Liver (tissue), 10 donors: ENCODE measurements around the gene ATM. TPM values are rescaled to one million over a fixed set of nuclear protein-coding genes. Genes with fewer than 3 reads are reported as not detected.
A peak's percentile ranks its signal among the peaks of the same experiment; 100 is the strongest.
"Not testable (repeated sequence)": the region's sequence is repeated elsewhere in the genome, so short reads cannot be mapped to it uniquely, and the experiment has no call there.

ENCODE experiments used
- DNase-seq: peaks from one replicate; pipeline ENCODE4 v3.0.0-alpha.2; 2017; ENCODE audit warnings: low spot score
- H3K27ac ChIP-seq, 2 donors: one replicate each; pipeline ENCODE4 v1.7.0; 2013; ENCODE audit warnings: inconsistent platforms in 2 of 2, low read length in 2 of 2, control low read depth in 1 of 2, low read depth in 1 of 2, mild to moderate bottlenecking in 1 of 2
- H3K27me3 ChIP-seq, 4 donors: one replicate each; pipeline versions ENCODE4 v1.6.1 to v1.7.0; 2013; ENCODE audit warnings: low read length in 3 of 4, inconsistent platforms in 1 of 4, mild to moderate bottlenecking in 1 of 4, moderate library complexity in 1 of 4; ENCODE audit not compliant: control insufficient read depth in 4 of 4, insufficient read depth in 4 of 4
- H3K36me3 ChIP-seq, 4 donors: one replicate each; pipeline versions ENCODE4 v1.6.1 to v1.7.0; 2013; ENCODE audit warnings: low read length in 3 of 4, mild to moderate bottlenecking in 3 of 4, low read depth in 1 of 4, moderate library complexity in 1 of 4; ENCODE audit not compliant: control insufficient read depth in 4 of 4, insufficient read depth in 3 of 4
- H3K4me1 ChIP-seq, 4 donors: one replicate each; pipeline versions ENCODE4 v1.6.1 to v1.7.0; 2013; ENCODE audit warnings: low read length in 3 of 4, mild to moderate bottlenecking in 3 of 4, moderate library complexity in 1 of 4; ENCODE audit not compliant: control insufficient read depth in 4 of 4, insufficient read depth in 4 of 4
- H3K4me3 ChIP-seq, 3 donors: one replicate each; pipeline versions ENCODE4 v1.6.1 to v1.7.0; 2013; ENCODE audit warnings: low read length in 3 of 3, control low read depth in 1 of 3, low read depth in 1 of 3, mild to moderate bottlenecking in 1 of 3
- H3K9ac ChIP-seq, 2 donors: one replicate each; pipeline ENCODE4 v1.7.0; 2013; ENCODE audit warnings: low read length in 2 of 2, mild to moderate bottlenecking in 2 of 2, moderate library complexity in 2 of 2, control low read depth in 1 of 2, low read depth in 1 of 2
- H3K9me3 ChIP-seq, 4 donors: one replicate each; pipeline versions ENCODE4 v1.6.1 to v1.7.0; 2013; ENCODE audit warnings: low read length in 3 of 4; ENCODE audit not compliant: control insufficient read depth in 4 of 4
- RAD21 ChIP-seq, 2 donors: IDR thresholded peaks; 2 replicates each; pipeline ENCODE4 v1.6.1; 2016; ENCODE audit warnings: antibody characterized with exemption in 2 of 2, mild to moderate bottlenecking in 2 of 2
- WGBS: extraction: QIAGEN DNeasy Blood & Tissue Kit; methylation state at CpG from one replicate; pipeline ENCODE4 v1.1.7; 2013; 5-methylcytosine and 5-hydroxymethylcytosine counted together
- polyA plus RNA-seq, 2 donors: library from polyadenylated mRNA; stranded (reverse) in 1 of 2; unstranded in 1 of 2; fragments of 200-250 nt in 1 of 2; fragments of >200 nt in 1 of 2; fragmentation: Nextera tagmentation in 1 of 2; extraction: Ambion mirVana in 1 of 2; gene quantifications; one replicate each; pipeline versions ENCODE4 v1.2.1 to v1.2.3, GENCODE V29; 2013 to 2015
- small RNA-seq: library from RNA; depleted of rRNA; stranded (forward); fragments of <200 nt; gene quantifications from one replicate; pipeline ENCODE3, GENCODE V24; 2014
- total RNA-seq, 2 donors: library from RNA; depleted of rRNA; stranded (reverse); fragments of >200 nt; gene quantifications; one replicate each; pipeline ENCODE4 v1.2.3, GENCODE V29; 2014
- TF ChIP-seq, protein P1 (sequence below): fragments of 150-350 bp; IDR thresholded peaks from 2 replicates; pipeline ENCODE4 v1.5.1; 2017; ENCODE audit warnings: improper control_type of control experiment, low read depth, low read length; ENCODE audit not compliant: missing input control
- donor health status: healthy.
- donor health status: healthy.
- donor health status: healthy.
- donor health status: healthy.
- donor health status: healthy.

Gene ATM
- total and polyA plus RNA-seq, 4 donors, result 9.9 to 65.7 (median 20.9) TPM

DNA sequence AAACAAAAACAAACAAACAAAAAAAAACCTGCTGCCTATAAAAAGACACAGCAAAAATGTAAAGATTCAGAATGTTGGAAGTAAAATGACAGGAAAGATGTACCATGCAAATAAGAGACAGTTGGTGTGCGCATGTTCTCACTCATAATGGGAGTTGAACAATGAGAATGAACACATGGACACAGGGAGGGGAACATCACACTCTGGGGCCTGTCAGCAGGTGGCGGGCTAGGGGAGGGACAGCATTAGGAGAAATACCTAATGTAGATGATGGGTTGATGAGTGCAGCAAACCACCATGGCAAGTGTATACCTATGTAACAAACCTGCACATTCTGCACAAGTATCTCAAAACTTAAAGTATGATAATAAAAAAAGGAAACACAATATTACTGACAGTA, 194.7 kb downstream of the ATM start:
- not testable (repeated sequence) for H3K36me3 ChIP-seq, H3K4me3 ChIP-seq, H3K9ac ChIP-seq, H3K4me1 ChIP-seq, DNase-seq, H3K27me3 ChIP-seq, H3K9me3 ChIP-seq, H3K27ac ChIP-seq
- WGBS, result 69% methylated on average over 2 of the region's 2 CpGs
- TF ChIP-seq RAD21 (IDR thresholded peaks at IDR 0.05), result peak; percentile 76 to 78
- TF ChIP-seq, protein P1, sequence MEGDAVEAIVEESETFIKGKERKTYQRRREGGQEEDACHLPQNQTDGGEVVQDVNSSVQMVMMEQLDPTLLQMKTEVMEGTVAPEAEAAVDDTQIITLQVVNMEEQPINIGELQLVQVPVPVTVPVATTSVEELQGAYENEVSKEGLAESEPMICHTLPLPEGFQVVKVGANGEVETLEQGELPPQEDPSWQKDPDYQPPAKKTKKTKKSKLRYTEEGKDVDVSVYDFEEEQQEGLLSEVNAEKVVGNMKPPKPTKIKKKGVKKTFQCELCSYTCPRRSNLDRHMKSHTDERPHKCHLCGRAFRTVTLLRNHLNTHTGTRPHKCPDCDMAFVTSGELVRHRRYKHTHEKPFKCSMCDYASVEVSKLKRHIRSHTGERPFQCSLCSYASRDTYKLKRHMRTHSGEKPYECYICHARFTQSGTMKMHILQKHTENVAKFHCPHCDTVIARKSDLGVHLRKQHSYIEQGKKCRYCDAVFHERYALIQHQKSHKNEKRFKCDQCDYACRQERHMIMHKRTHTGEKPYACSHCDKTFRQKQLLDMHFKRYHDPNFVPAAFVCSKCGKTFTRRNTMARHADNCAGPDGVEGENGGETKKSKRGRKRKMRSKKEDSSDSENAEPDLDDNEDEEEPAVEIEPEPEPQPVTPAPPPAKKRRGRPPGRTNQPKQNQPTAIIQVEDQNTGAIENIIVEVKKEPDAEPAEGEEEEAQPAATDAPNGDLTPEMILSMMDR, result peak; percentile 33

Small RNA genes within 50 kb of the gene (small RNA-seq; reads per million reads assigned to genes)
- gene RF00019, result not detected

Other genes starting within 250 kb of the ATM start
- gene CUL5, start 214.2 kb upstream of the ATM start, total RNA-seq, result 10 to 100 TPM; 14.5 to 21.1 TPM
- gene CUL5, start 214.2 kb upstream of the ATM start, polyA plus RNA-seq, result 10 to 100 TPM in 1 of 2 donors, 1 to 10 TPM in 1; 5.6 to 11.4 TPM
- gene ACAT1, start 101.5 kb upstream of the ATM start, total RNA-seq, result 1,000 to 10,000 TPM in 1 of 2 donors, 10 to 100 TPM in 1; 99.8 to 1,048 TPM
- gene ACAT1, start 101.5 kb upstream of the ATM start, polyA plus RNA-seq, result 100 to 1,000 TPM; 545 to 605 TPM
- 10 to 100 TPM in 1 of 2 donors, 1 to 10 TPM in 1; 8.5 to 12.7 TPM for gene NPAT, start 429 bp upstream of the ATM start, total RNA-seq
- 1 to 10 TPM; 1.6 to 3.3 TPM for gene NPAT, start 429 bp upstream of the ATM start, polyA plus RNA-seq
- under 1 TPM; 0.61 to 0.75 TPM for gene C11orf65, start 244.5 kb downstream of the ATM start, total RNA-seq
- 1 to 10 TPM in 1 of 2 donors, under 1 TPM in 1; 0.33 to 1.2 TPM for gene C11orf65, start 244.5 kb downstream of the ATM start, polyA plus RNA-seq